ENCODE results near the gene CPE.

DNA sequence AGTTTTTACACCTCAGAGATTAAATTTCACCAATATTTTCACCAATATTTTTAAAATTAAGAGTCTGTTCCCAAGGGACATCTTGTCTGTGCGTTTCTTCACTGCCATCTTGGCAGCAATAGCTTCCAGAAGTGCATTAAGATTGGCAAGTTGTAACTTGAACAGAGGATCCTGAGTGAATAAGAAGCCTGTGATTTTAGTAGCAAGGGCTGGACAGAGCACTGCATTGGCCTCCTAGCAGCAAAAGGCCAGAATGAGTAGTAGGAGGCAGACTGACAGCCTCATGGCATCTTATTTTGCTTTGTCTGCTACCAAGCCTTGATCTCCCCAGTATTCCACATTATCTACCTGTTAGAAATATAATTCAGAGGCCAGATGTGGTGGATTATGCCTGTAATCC lies 138.4 kb downstream of the CPE start:
- TF ChIP-seq, protein P1, sequence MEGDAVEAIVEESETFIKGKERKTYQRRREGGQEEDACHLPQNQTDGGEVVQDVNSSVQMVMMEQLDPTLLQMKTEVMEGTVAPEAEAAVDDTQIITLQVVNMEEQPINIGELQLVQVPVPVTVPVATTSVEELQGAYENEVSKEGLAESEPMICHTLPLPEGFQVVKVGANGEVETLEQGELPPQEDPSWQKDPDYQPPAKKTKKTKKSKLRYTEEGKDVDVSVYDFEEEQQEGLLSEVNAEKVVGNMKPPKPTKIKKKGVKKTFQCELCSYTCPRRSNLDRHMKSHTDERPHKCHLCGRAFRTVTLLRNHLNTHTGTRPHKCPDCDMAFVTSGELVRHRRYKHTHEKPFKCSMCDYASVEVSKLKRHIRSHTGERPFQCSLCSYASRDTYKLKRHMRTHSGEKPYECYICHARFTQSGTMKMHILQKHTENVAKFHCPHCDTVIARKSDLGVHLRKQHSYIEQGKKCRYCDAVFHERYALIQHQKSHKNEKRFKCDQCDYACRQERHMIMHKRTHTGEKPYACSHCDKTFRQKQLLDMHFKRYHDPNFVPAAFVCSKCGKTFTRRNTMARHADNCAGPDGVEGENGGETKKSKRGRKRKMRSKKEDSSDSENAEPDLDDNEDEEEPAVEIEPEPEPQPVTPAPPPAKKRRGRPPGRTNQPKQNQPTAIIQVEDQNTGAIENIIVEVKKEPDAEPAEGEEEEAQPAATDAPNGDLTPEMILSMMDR (IDR thresholded peaks at IDR 0.05) = no peak
- no peak for TF ChIP-seq POLR2AphosphoS5 (IDR thresholded peaks at IDR 0.05; ENCODE audit: low read depth, low read length)
- no peak for TF ChIP-seq TCF7L2 (IDR thresholded peaks at IDR 0.05; ENCODE audit: low read depth, low read length)

Measured in Panc1 (cell line).